GM12892 (cell line): ENCODE data around the gene KCTD16.

Experiments used
- POLR2A ChIP-seq: IDR thresholded peaks from 2 replicates; pipeline ENCODE4 v1.6.1; 2011; ENCODE audit warnings: low read depth, low read length, control low read depth
- TAF1 ChIP-seq: IDR thresholded peaks from 2 replicates; pipeline ENCODE4 v1.6.1; 2011; ENCODE audit warnings: low read depth, mild to moderate bottlenecking, control low read depth, low read length, borderline replicate concordance

DNA sequence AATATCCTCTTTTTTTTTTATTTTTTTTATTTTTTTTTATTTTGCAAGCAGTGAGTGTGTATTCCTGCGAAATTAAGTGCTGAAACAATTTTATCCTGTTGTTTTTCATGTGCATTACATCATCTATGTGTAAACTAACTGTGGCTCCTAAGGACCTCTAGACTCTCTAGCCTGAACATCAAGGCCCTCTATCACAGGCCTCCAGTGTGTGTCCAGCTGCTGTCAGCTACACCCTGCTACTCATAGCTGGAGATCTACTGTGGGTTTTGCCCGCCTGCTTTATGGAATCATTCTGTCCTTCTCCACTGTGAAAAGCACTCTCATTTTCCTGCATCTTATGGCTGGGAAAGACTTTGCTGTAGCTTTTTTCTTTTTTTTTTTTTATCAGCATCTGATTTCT lies 157.8 kb downstream of the KCTD16 start:
- TF ChIP-seq TAF1 (no peak), POLR2A (no peak)
